PC-3 (cell line): ENCODE measurements around the gene ACTL6A. TPM values are rescaled to one million over a fixed set of nuclear protein-coding genes. Genes with fewer than 3 reads are reported as not detected.

Experiments
- ATAC-seq: fragments of 200-7000 bp; cut with Tn5 transposase; 2 replicates; pipeline ENCODE4 v1.9.1; 2020; ENCODE audit warnings: mild to moderate bottlenecking, moderate library complexity
- BruUV-seq: library from RNA; stranded (reverse); fragments of 400-500 nt; replicated peaks from 2 replicates; lab custom pipeline; 2021; lab: Mats Ljungman, UMichigan
- CTCF ChIA-PET: fragments of 300-600 bp; sonication (Branson Sonifier 250); formaldehyde crosslinking; loops from one replicate; lab custom pipeline; 2022; ENCODE audit warnings: antibody characterized with exemption; lab: Charles Lee
- POLR2A ChIA-PET: fragments of 300-600 bp; sonication (Branson Sonifier 250); formaldehyde crosslinking; loops from one replicate; lab custom pipeline; 2022; ENCODE audit warnings: antibody characterized with exemption; ENCODE audit not compliant: unreplicated experiment; lab: Charles Lee
- DNase-seq: peaks from one replicate; pipeline ENCODE4 v3.0.0-alpha.2; 2015
- H2AFZ ChIP-seq: fragments of 300-600 bp; sonication (generic); 2 replicates; pipeline ENCODE4 v1.6.0; 2016; ENCODE audit warnings: antibody characterized with exemption, low read length
- H3F3A ChIP-seq: fragments of 300-600 bp; sonication (generic); one replicate; pipeline ENCODE4 v1.6.0; 2017; ENCODE audit warnings: antibody characterized with exemption, low read length, control low read depth, mild to moderate bottlenecking; ENCODE audit not compliant: unreplicated experiment
- H3K27ac ChIP-seq: fragments of 300-600 bp; sonication (generic); 2 replicates; pipeline ENCODE4 v1.5.1; 2016; ENCODE audit warnings: mild to moderate bottlenecking, low read length
- H3K27me3 ChIP-seq: fragments of 300-600 bp; sonication (generic); 2 replicates; pipeline ENCODE4 v1.6.1; 2016; ENCODE audit warnings: low read length, mixed read lengths
- H3K36me3 ChIP-seq: fragments of 300-600 bp; sonication (generic); 2 replicates; pipeline ENCODE4 v1.6.1; 2016; ENCODE audit warnings: low read depth, mixed run types, low read length, mixed read lengths
- H3K4me1 ChIP-seq: fragments of 300-600 bp; sonication (generic); 2 replicates; pipeline ENCODE4 v1.5.1; 2016; ENCODE audit warnings: low read length; ENCODE audit not compliant: insufficient read depth
- H3K4me2 ChIP-seq: fragments of 300-600 bp; sonication (generic); 2 replicates; pipeline ENCODE4 v1.6.0; 2016; ENCODE audit warnings: low read length
- H3K4me3 ChIP-seq: fragments of 300-600 bp; sonication (generic); 2 replicates; pipeline ENCODE4 v1.5.1; 2016; ENCODE audit warnings: mild to moderate bottlenecking, low read length, mixed read lengths
- H3K79me2 ChIP-seq: fragments of 300-600 bp; sonication (generic); 2 replicates; pipeline ENCODE4 v1.6.1; 2017; ENCODE audit warnings: low read length, mixed read lengths
- H3K9ac ChIP-seq: fragments of 300-600 bp; sonication (generic); 2 replicates; pipeline ENCODE4 v1.6.0; 2016; ENCODE audit warnings: mild to moderate bottlenecking, low read length
- H3K9me2 ChIP-seq: fragments of 300-600 bp; sonication (generic); replicated peaks from 2 replicates; pipeline ENCODE4 v1.6.1; 2016; ENCODE audit warnings: mixed run types, low read length, mixed read lengths
- H3K9me3 ChIP-seq: fragments of 300-600 bp; sonication (generic); 2 replicates; pipeline ENCODE4 v1.6.1; 2016; ENCODE audit warnings: low read length, mixed read lengths
- H4K20me1 ChIP-seq: fragments of 300-600 bp; sonication (generic); 2 replicates; pipeline ENCODE4 v1.6.1; 2016; ENCODE audit warnings: low read length, mixed read lengths
- CTCF ChIP-seq: fragments of 300-600 bp; sonication (generic); conservative IDR thresholded peaks from 2 replicates; pipeline ENCODE4 v1.5.1; 2017; ENCODE audit warnings: antibody characterized with exemption, low read depth, mild to moderate bottlenecking, low read length
- EZH2 ChIP-seq: fragments of 300-600 bp; sonication (generic); IDR thresholded peaks from one replicate; pipeline ENCODE4 v1.6.1; 2017; ENCODE audit warnings: antibody characterized with exemption, mild to moderate bottlenecking, low read length; ENCODE audit not compliant: unreplicated experiment
- EZH2phosphoT487 ChIP-seq: fragments of 300-600 bp; sonication (generic); IDR thresholded peaks from 2 replicates; pipeline ENCODE4 v1.6.1; 2018; ENCODE audit warnings: mild to moderate bottlenecking, antibody characterized with exemption, low read length, borderline replicate concordance
- intact Hi-C: fragments of 100-400 bp; cut with micrococcal nuclease; formaldehyde crosslinking; loops from 2 replicates; pipeline ENCODE4 v1.9.0; 2023
- total RNA-seq: library from RNA; depleted of rRNA; stranded (reverse); fragments of >200 nt; gene quantifications from 2 replicates; pipeline ENCODE4 v1.2.3, GENCODE V29; 2014

The ACTL6A gene
- total RNA-seq, 1 experiment from 2014 or later, result 105 TPM

DNA sequence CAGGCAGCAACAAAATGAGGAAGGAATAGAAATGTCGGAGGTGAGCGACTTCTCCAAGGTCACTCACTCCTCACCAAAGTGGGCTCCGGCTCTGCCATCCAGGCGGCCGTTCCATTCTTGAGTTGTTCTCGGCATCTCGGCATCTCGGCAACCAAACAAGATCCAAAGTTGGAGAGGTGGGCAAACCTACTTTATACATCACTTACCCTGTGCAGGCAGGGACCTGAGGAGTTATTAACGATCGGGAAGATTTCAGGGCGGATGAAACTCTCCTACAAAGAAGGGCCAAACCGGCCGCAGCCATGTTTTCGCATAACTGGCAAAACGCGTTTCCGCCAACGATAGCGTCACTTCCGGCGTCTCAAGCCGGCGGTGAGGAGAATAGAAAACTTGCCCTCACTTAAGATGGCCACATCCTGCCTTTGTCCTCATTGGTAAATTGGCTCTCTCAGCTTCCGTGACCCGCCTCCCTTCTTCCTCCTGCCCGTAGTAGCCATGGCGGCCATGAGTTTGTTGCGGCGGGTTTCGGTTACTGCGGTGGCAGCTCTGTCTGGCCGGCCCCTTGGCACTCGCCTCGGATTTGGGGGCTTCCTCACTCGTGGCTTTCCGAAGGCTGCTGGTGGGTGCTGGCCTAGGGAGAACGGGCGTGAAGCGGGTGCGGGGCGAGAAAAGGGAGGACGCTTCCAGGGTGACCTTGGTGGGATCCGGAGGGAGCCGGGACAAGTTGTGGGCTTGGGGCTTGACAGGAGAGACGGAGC lies 41.8 kb downstream of the ACTL6A start, which contains the start of the genes MRPL47 and NDUFB5:
TSS of gene MRPL47 (minus strand) at position 318 of the 758 bp plus-strand sequence. CDS start at position 304, 14 bp downstream.
TSS of gene NDUFB5 (plus strand) at position 474 of the 758 bp plus-strand sequence. CDS start at position 496, 22 bp downstream.
- intact Hi-C loops, result loop anchor here (2.0 kb wide), 2 partner anchors 42 to 48 kb away; partner anchors contain the start of genes ACTL6A and USP13
- H3K9me3 ChIP-seq, result no peaks in the 10 kb centered on the region
- H3K4me3 ChIP-seq, result peak within 1 kb of the TSS; percentile 90
- peaks cover 22% of the 10 kb centered on the region for H3K36me3 ChIP-seq
- TF ChIP-seq EZH2 (no peak), CTCF (no peak), EZH2phosphoT487 (no peak)
- peak within 1 kb of the TSS; percentile 91 for H3K9ac ChIP-seq
- H2AFZ ChIP-seq, result peak within 1 kb of the TSS; percentile 88
- POLR2A ChIA-PET, result interaction anchor here (1.4 kb wide), 1 partner anchor 42 kb away, joined by 6 read pairs; the partner anchor contains the start of gene ACTL6A
- no peaks in the 10 kb centered on the region for H3F3A ChIP-seq
- BruUV-seq, result no TSS peak
- no peaks in the 10 kb centered on the region for H4K20me1 ChIP-seq
- H3K27ac ChIP-seq, result peak within 1 kb of the TSS; percentile 59
- ATAC-seq, result peak; percentile 100
- peak within 1 kb of the TSS; percentile 92 for H3K4me2 ChIP-seq
- peaks cover 86% of the 10 kb centered on the region for H3K79me2 ChIP-seq
- no peaks in the 10 kb centered on the region for H3K9me2 ChIP-seq
- DNase-seq, result peak; percentile 97
- H3K4me1 ChIP-seq, result peaks cover 13% of the 10 kb centered on the region
- CTCF ChIA-PET, result interaction anchor here (0.6 to 1.5 kb wide), 3 partner anchors 42 to 426 kb away, joined by 3 to 8 read pairs (median 4); partner anchors contain the start of gene ACTL6A
- H3K27me3 ChIP-seq, result no peaks in the 10 kb centered on the region

- H3K79me2 ChIP-seq, result peaks cover 76% of the 10 kb centered on the region
- H3K9me2 ChIP-seq, result no peaks in the 10 kb centered on the region
- DNase-seq (no peak), ATAC-seq (no peak)
- peaks cover 8% of the 10 kb centered on the region; the same call in 1 of the 2 replicates for H3K36me3 ChIP-seq
- ChIA-PET CTCF (no interaction called here), POLR2A (interaction anchor here (0.6 kb wide), 1 partner anchor 44 kb away, joined by 9 read pairs; no protein-coding TSS in a partner anchor)
- H3K27me3 ChIP-seq, result no peaks in the 10 kb centered on the region
- H4K20me1 ChIP-seq, result no peaks in the 10 kb centered on the region
- TF ChIP-seq EZH2 (no peak), EZH2phosphoT487 (no peak), CTCF (no peak)
- no peaks in the 10 kb centered on the region for H3F3A ChIP-seq
- no peak overlapping the region for H2AFZ ChIP-seq
- peaks cover 13% of the 10 kb centered on the region for H3K4me1 ChIP-seq
- intact Hi-C loops, result no loop called here
- H3K4me3 ChIP-seq, result no peak overlapping the region
- no peak overlapping the region for H3K9ac ChIP-seq
- no peak overlapping the region for H3K4me2 ChIP-seq
- no TSS peak for BruUV-seq
- no peaks in the 10 kb centered on the region for H3K9me3 ChIP-seq
- no peak overlapping the region for H3K27ac ChIP-seq
These were observed 43.9 kb downstream of the ACTL6A start for GRCh38 chr3:179606534-179607085.
